Measurements from ENCODE around the gene SMG7.

DNA sequence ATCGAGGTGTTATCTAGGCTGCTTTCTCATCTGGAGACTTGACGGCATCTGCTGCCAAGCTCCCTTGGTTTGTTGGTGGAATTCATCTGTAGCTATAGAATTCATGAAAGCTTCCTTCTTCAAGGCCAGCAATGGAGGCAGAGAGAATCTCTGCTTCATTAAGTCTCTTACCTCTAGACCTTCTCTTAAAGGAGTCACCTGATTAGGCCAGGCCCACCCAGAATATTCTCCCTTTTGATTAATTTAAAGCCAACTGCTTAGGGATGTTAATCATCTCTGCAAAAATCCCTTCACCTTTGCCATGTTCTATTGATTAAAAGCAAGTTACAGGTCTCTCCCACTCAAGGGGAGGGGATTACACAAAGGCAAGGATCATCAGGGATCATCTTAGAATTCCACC lies 123.2 kb downstream of the SMG7 start:
- TF ChIP-seq, protein P1, sequence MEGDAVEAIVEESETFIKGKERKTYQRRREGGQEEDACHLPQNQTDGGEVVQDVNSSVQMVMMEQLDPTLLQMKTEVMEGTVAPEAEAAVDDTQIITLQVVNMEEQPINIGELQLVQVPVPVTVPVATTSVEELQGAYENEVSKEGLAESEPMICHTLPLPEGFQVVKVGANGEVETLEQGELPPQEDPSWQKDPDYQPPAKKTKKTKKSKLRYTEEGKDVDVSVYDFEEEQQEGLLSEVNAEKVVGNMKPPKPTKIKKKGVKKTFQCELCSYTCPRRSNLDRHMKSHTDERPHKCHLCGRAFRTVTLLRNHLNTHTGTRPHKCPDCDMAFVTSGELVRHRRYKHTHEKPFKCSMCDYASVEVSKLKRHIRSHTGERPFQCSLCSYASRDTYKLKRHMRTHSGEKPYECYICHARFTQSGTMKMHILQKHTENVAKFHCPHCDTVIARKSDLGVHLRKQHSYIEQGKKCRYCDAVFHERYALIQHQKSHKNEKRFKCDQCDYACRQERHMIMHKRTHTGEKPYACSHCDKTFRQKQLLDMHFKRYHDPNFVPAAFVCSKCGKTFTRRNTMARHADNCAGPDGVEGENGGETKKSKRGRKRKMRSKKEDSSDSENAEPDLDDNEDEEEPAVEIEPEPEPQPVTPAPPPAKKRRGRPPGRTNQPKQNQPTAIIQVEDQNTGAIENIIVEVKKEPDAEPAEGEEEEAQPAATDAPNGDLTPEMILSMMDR (IDR thresholded peaks at IDR 0.05) = no peak
- TF ChIP-seq POLR2A (IDR thresholded peaks at IDR 0.05) = no peak

Measured in adrenal gland (tissue), 5 donors.